ENCODE results near the gene CXCL3.

DNA sequence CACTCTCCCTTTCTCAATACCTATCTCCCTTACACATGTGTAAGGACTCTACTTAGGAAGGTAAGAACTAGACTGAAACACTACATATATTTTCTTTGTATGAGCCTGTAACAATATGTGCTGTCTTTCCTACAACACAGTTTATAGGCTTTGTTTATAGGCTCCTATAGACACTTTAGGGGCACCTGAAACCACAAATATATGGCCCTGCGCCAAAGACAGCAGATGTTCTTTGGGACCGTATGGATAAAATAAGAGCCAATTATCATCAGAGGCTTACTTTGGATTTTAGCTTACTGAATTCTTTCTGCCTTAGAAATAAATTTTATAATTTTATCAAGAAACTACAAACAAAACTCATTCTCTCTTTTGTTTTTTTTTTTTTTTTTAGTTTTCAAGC is 16.6 kb upstream of the CXCL3 start:
- no peak for TF ChIP-seq EZH2 (IDR thresholded peaks at IDR 0.05)
- TF ChIP-seq POLR2AphosphoS5 (IDR thresholded peaks at IDR 0.05; ENCODE audit: borderline replicate concordance, low read depth, low read length), result no peak
